CD4-positive, alpha-beta T cell treated with Interleukin-17A for 1 hour (primary cell): Measurements from ENCODE around the gene SLC22A15.
"Not testable (repeated sequence)": the region's sequence is repeated elsewhere in the genome, so short reads cannot be mapped to it uniquely, and the experiment has no call there.

Source experiments
- DNase-seq: peaks from one replicate; pipeline ENCODE4 v3.0.0-alpha.2; 2020

Gene SLC22A15

GRCh38 chr1:115980998-115981993 lies 5.0 kb downstream of the SLC22A15 start:
- peak; percentile 49 for DNase-seq

- DNase-seq, result no peak
Observed at GRCh38 chr1:115982400-115982799, 6.1 kb downstream of the SLC22A15 start.

GRCh38 chr1:115983584-115983983 lies 7.3 kb downstream of the SLC22A15 start:
- DNase-seq, result no peak

GRCh38 chr1:115987623-115988022 lies 11.3 kb downstream of the SLC22A15 start:
- DNase-seq, result no peak

GRCh38 chr1:115988953-115989352 lies 12.6 kb downstream of the SLC22A15 start:
- no peak for DNase-seq

GRCh38 chr1:115989699-115990098 lies 13.4 kb downstream of the SLC22A15 start:
- no peak for DNase-seq

GRCh38 chr1:115991909-115992308 lies 15.6 kb downstream of the SLC22A15 start:
- DNase-seq, result no peak

DNA sequence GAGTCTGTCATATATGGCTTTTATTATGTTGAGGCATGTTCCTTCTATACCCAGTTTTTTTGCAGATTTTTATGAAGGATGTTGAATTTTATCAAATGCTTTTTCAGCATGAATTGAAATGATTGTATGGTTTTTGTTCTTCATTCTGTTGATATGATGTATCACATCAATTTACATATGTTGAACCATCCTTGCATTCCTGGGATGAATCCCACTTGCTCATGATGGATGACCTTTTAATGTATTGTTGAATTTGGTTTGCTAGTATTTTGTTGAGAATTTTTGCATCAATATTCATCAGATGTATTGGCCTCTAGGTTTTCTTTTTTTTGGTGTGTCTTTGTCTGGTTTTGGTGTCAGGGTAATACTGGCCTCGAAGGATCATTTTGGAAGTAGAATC lies 21.6 kb downstream of the SLC22A15 start:
- not testable (repeated sequence) for DNase-seq

GRCh38 chr1:116001739-116002487 lies 25.6 kb downstream of the SLC22A15 start:
- DNase-seq, result no peak

- no peak for DNase-seq
Observed at GRCh38 chr1:116002781-116003420, 26.6 kb downstream of the SLC22A15 start.

DNA sequence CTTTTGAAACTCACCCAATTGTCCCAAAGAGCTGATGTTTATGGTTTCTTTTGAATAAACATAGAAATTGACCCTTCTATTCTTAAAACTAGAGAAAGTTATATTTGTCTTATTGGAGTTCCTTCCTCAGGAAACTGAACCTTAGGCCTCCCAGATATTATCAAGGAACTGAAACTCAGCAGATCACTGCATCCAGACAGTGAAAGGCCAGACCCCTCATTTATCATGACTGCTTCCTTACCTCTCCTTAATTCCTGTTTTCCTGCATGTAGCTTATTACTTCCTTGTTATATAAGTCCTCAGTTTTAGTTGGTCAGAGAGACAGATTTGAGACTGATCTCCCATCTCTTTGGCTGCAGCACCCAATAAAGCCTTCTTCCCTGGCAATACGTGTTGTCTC lies 27.5 kb downstream of the SLC22A15 start:
- DNase-seq, result no peak

DNA sequence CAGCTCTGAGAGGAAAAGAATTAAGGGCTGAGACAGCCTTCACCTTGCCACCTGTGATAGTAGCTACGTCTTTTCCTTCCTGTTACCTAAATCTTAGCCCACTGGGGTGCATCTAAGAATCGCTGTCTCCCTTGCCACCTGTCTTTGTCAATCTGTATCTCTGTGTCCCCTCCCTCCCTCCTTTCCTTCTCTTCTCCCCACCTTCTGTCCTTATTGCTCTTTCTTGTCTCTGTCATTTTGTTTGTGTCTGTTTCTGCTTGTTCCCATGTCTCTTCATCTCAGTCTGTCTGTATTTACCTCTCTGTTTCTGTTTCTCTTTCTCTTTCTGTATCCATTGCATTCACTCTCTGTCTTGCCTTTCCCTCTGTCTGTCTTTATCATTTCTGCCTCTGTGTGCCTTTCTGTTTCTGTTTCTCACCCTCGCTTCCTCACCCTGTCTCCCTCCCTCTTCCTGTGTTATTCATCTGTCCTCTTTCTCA lies 30.2 kb downstream of the SLC22A15 start:
- peak; percentile 40 for DNase-seq

GRCh38 chr1:116008656-116009390 lies 32.5 kb downstream of the SLC22A15 start:
- DNase-seq, result no peak

GRCh38 chr1:116012716-116013115 lies 36.4 kb downstream of the SLC22A15 start:
- DNase-seq, result no peak

- DNase-seq, result no peak
Observed at GRCh38 chr1:116015679-116016078, 39.4 kb downstream of the SLC22A15 start.

- no peak for DNase-seq
Observed at GRCh38 chr1:116018007-116018406, 41.7 kb downstream of the SLC22A15 start.

- DNase-seq, result no peak
Observed at GRCh38 chr1:116019653-116020253, 43.4 kb downstream of the SLC22A15 start.

DNA sequence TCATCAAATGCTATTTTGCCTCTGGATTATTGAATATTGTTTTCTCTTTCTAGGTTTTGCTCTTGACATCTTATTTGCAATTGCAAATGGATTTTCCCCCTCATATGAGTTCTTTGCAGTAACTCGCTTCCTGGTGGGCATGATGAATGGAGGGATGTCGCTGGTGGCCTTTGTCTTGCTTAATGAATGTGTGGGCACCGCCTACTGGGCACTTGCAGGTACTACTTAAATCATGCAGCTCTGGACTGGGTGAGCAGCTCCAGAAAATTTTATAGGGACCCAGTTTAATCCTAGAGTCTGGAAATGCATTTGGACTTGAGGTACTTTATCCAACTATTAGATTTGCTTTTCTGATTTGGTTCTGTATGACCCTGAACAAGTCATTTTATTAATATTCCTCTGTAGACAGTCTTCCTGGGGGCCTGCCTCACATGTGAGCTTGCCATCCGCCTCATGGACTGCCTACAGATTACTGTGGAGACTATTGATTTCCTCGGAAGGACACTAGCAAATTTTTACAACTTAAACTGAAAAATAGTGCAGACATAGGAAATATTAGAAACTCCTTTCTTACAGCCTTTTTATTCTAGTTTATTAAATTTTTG lies 44.5 kb downstream of the SLC22A15 start:
- DNase-seq, result peak; percentile 50

- no peak for DNase-seq
Observed at GRCh38 chr1:116024626-116025025, 48.3 kb downstream of the SLC22A15 start.

- DNase-seq, result no peak
Observed at GRCh38 chr1:116026631-116027030, 50.3 kb downstream of the SLC22A15 start.

- DNase-seq, result no peak
Observed at GRCh38 chr1:116031302-116031835, 55.1 kb downstream of the SLC22A15 start.
